ENCODE results near the gene TMEM259.
A peak's percentile ranks its signal among the peaks of the same experiment; 100 is the strongest.

TMEM259 gene

GRCh38 chr19:1020868-1021425 lies at the start of gene TMEM259:
Gene TMEM259 (minus strand): TSS chr19:1021123. CDS start chr19:1020996, 127 bp downstream.
- TF ChIP-seq CTCF (IDR thresholded peaks at IDR 0.05): no peak
- Histone ChIP-seq H3K27ac (peak within 1 kb of the TSS; percentile 88 to 94), H3K4me3 (peak within 1 kb of the TSS; percentile 98)
- DNase-seq (ENCODE audit: low spot score): peak; percentile 97

GRCh38 chr19:1070576-1070930 lies 49.6 kb upstream of the TMEM259 start:
- Histone ChIP-seq H3K27ac (no peak overlapping the region), H3K4me3 (no peak overlapping the region)
- DNase-seq (ENCODE audit: low spot score): no peak
- TF ChIP-seq CTCF (IDR thresholded peaks at IDR 0.05): no peak

- no peak for TF ChIP-seq CTCF (IDR thresholded peaks at IDR 0.05)
- peak overlapping the region in 1 of 2 donors; percentile 78 for H3K27ac ChIP-seq
- DNase-seq (ENCODE audit: low spot score): no peak
- H3K4me3 ChIP-seq: peak overlapping the region; percentile 69
These were observed 48.3 kb upstream of the TMEM259 start for GRCh38 chr19:1069009-1069779.

GRCh38 chr19:1068009-1069001 lies 47.4 kb upstream of the TMEM259 start:
- H3K4me3 ChIP-seq: peak overlapping the region; percentile 69
- TF ChIP-seq CTCF (IDR thresholded peaks at IDR 0.05): no peak
- DNase-seq (ENCODE audit: low spot score): no peak
- peak overlapping the region in 1 of 2 donors; percentile 78 for H3K27ac ChIP-seq

- Histone ChIP-seq H3K27ac (peak overlapping the region; percentile 21 to 78), H3K4me3 (peak overlapping the region; percentile 69)
- DNase-seq (ENCODE audit: low spot score): no peak
- no peak for TF ChIP-seq CTCF (IDR thresholded peaks at IDR 0.05)
These were observed 46.5 kb upstream of the TMEM259 start for GRCh38 chr19:1067341-1067957.

GRCh38 chr19:1066748-1067340 lies 45.9 kb upstream of the TMEM259 start, which contains the start of gene ARHGAP45:
Gene ARHGAP45 (plus strand): TSS chr19:1067167. CDS start chr19:1067406, 239 bp downstream.
- peak within 1 kb of the TSS; percentile 21 to 78 for H3K27ac ChIP-seq
- H3K4me3 ChIP-seq: peak within 1 kb of the TSS; percentile 69
- TF ChIP-seq CTCF (IDR thresholded peaks at IDR 0.05): no peak
- no peak for DNase-seq (ENCODE audit: low spot score)

Measured in coronary artery (tissue), 2 donors.